B cell (primary cell): ENCODE measurements around the gene RETREG2. TPM values are rescaled to one million over a fixed set of nuclear protein-coding genes. Genes with fewer than 3 reads are reported as not detected.

Experiments used
- ATAC-seq: fragments of 200-7000 bp; cut with Tn5 transposase; one replicate; pipeline ENCODE4 v1.10.0; 2021; ENCODE audit warnings: low read depth, mild to moderate bottlenecking, moderate number of reproducible peaks, moderate library complexity
- CTCF ChIA-PET: fragments of 350-600 bp; sonication (Branson Sonifier 250); formaldehyde crosslinking; loops from one replicate; lab custom pipeline; 2021; ENCODE audit warnings: antibody characterized with exemption, inconsistent platforms; lab: Charles Lee
- POLR2A ChIA-PET: fragments of 350-600 bp; sonication (Branson Sonifier 250); formaldehyde crosslinking; loops from one replicate; lab custom pipeline; 2021; ENCODE audit warnings: antibody characterized with exemption; lab: Charles Lee
- DNase-seq: peaks from one replicate; pipeline ENCODE4 v3.0.0; 2013
- H2AFZ ChIP-seq: 2 replicates; pipeline ENCODE4 v1.6.1; 2012; ENCODE audit warnings: mild to moderate bottlenecking, low read depth, low read length; ENCODE audit not compliant: insufficient read depth, poor library complexity, severe bottlenecking
- H3K27ac ChIP-seq, 2 donors: 1 replicate in 1 of 2; 2 replicates in 1 of 2; pipeline ENCODE4 v1.5.1; 2012 to 2013; ENCODE audit warnings: low read length in 2 of 2, mild to moderate bottlenecking in 2 of 2, moderate library complexity in 1 of 2
- H3K27me3 ChIP-seq, 4 experiments: fragments of 200-600 bp in 1 of 4; sonication (generic) in 1 of 4; replicated peaks in 1 of 4; 1 replicate in 2 of 4; 2 replicates in 2 of 4; pipeline versions ENCODE4 v1.6.1 to v1.7.0; 2013 to 2016; ENCODE audit warnings: low read length in 3 of 4, mild to moderate bottlenecking in 2 of 4, mixed read lengths in 1 of 4, moderate library complexity in 1 of 4; ENCODE audit not compliant: insufficient read depth in 4 of 4, control insufficient read depth in 3 of 4; ENCODE audit errors: control extremely low read depth in 1 of 4
- H3K36me3 ChIP-seq, 2 experiments: replicated peaks in 1 of 2; 1 replicate in 1 of 2; 2 replicates in 1 of 2; pipeline versions ENCODE4 v1.6.1 to v1.7.1; 2013; ENCODE audit warnings: low read length in 1 of 2; ENCODE audit not compliant: insufficient read depth in 2 of 2, control insufficient read depth in 1 of 2; ENCODE audit errors: control extremely low read depth in 1 of 2, extremely low read depth in 1 of 2
- H3K4me1 ChIP-seq, 2 donors: fragments of 200-600 bp in 1 of 2; sonication (generic) in 1 of 2; 1 replicate in 1 of 2; 2 replicates in 1 of 2; pipeline versions ENCODE4 v1.5.1 to v1.6.1; 2013 to 2017; ENCODE audit warnings: low read length in 2 of 2; ENCODE audit not compliant: control insufficient read depth in 2 of 2, insufficient read depth in 2 of 2
- H3K4me2 ChIP-seq: replicated peaks from 2 replicates; pipeline ENCODE3; 2012; ENCODE audit warnings: mild to moderate bottlenecking, low read depth, low read length; ENCODE audit not compliant: poor library complexity, severe bottlenecking
- H3K4me3 ChIP-seq, 5 experiments: fragments of 200-600 bp in 1 of 5; sonication (generic) in 1 of 5; 1 replicate in 3 of 5; 2 replicates in 2 of 5; pipeline versions ENCODE4 v1.5.1 to v1.7.0; 2011 to 2016; ENCODE audit warnings: low read length in 4 of 5, mild to moderate bottlenecking in 4 of 5, low read depth in 2 of 5, control low read depth in 1 of 5, moderate library complexity in 1 of 5; ENCODE audit not compliant: insufficient read depth in 1 of 5; ENCODE audit errors: control extremely low read depth in 1 of 5, extremely low read depth in 1 of 5
- H3K79me2 ChIP-seq: fragments of 200-600 bp; sonication (generic); one replicate; pipeline ENCODE4 v1.6.0; 2016; ENCODE audit warnings: low read length; ENCODE audit not compliant: control insufficient read depth, insufficient read depth
- H3K9ac ChIP-seq: fragments of 200-600 bp; sonication (generic); 2 replicates; pipeline ENCODE4 v1.6.1; 2017; ENCODE audit warnings: mild to moderate bottlenecking, low read length, moderate library complexity
- H3K9me3 ChIP-seq, 3 donors: one replicate each; pipeline versions ENCODE4 v1.6.1 to v1.7.1; 2013; ENCODE audit warnings: low read length in 2 of 3; ENCODE audit not compliant: control insufficient read depth in 2 of 3, insufficient read depth in 1 of 3; ENCODE audit errors: control extremely low read depth in 1 of 3
- H4K20me1 ChIP-seq: 2 replicates; pipeline ENCODE4 v1.6.0; 2012; ENCODE audit warnings: mild to moderate bottlenecking, low read length; ENCODE audit not compliant: insufficient read depth, control insufficient read depth, poor library complexity, severe bottlenecking
- H3K27ac Mint-ChIP-seq: one replicate; pipeline ENCODE4 v1.8.0; 2021; ENCODE audit warnings: mixed read lengths
- H3K27me3 Mint-ChIP-seq: one replicate; pipeline ENCODE4 v1.8.0; 2021; ENCODE audit warnings: mixed read lengths
- H3K4me1 Mint-ChIP-seq: one replicate; pipeline ENCODE4 v1.8.0; 2021; ENCODE audit warnings: mixed read lengths
- H3K4me3 Mint-ChIP-seq: one replicate; pipeline ENCODE4 v1.8.0; 2021; ENCODE audit warnings: mixed read lengths
- H3K9me3 Mint-ChIP-seq: one replicate; pipeline ENCODE4 v1.8.0; 2022; ENCODE audit warnings: mixed read lengths; ENCODE audit not compliant: insufficient read depth
- EZH2 ChIP-seq: IDR thresholded peaks from 2 replicates; pipeline ENCODE4 v1.6.1; 2012; ENCODE audit warnings: borderline replicate concordance, low read depth, mild to moderate bottlenecking, moderate library complexity, low read length; ENCODE audit not compliant: insufficient read depth, poor library complexity, severe bottlenecking
- WGBS: methylation state at CpG from one replicate; pipeline ENCODE4 v1.1.5; 2013; ENCODE audit warnings: missing lambda C conversion rate; ENCODE audit not compliant: insufficient coverage; 5-methylcytosine and 5-hydroxymethylcytosine counted together
- intact Hi-C: fragments of 100-400 bp; cut with micrococcal nuclease; formaldehyde crosslinking; loops from one replicate; pipeline ENCODE4 v1.10.0; 2022
- polyA plus RNA-seq: library from polyadenylated mRNA; depleted of rRNA; stranded (reverse); fragments of >200 nt; gene quantifications from 2 replicates; pipeline ENCODE4 v1.2.3, GENCODE V29; 2012
- total RNA-seq, 2 donors: library from RNA; stranded (reverse); fragments of 120-200 nt in 1 of 2; gene quantifications; 1 replicate in 1 of 2; 2 replicates in 1 of 2; pipeline versions ENCODE4 v1.2.3 to v1.2.4, GENCODE V29; 2013 to 2022
- TF ChIP-seq, protein P1 (sequence below): fragments of 200-600 bp; IDR thresholded peaks from one replicate; pipeline ENCODE4 v1.8.0; 2022; ENCODE audit warnings: antibody characterized with exemption, mild to moderate bottlenecking

RETREG2 gene
- total and polyA plus RNA-seq, 2 donors (not counting 1 experiment from before 2014, with no cell fraction given) = 46.7 to 102 TPM

DNA sequence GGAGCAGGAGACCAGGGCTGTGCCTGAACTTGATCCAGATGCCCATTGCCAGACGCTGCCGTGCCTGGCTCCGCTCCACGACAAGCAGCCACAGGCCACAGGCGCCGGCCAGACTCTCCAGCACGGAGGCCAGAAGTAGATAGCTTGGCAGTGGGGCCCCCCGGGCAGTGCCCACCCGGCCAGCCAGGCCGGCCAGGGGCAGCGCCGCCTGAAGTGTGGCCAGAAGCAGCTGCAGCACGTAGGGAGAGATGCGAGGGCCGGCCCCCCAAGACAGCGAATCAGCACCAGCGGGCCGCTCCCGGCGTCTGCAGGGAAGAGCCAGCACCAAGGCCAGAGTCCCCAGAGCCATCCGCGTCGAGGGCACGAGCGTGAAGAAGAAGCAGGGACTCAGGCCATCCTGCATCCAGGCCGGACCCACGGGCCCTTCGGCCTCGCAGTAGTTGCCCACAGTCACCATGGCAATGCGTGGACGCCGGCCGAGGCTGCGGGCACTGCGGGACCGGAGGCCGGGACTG lies 40.2 kb downstream of the RETREG2 start:
- H3K36me3 ChIP-seq = peaks cover 5 to 32% of the 10 kb centered on the region in 2 experiments
- no peaks in the 10 kb centered on the region for H3K79me2 ChIP-seq
- no peaks in the 10 kb centered on the region for H3K27me3 ChIP-seq
- under 1% methylated on average over 37 of the region's 37 CpGs for WGBS
- H3K4me2 ChIP-seq = peak overlapping the region; percentile 91
- ChIA-PET POLR2A (interaction anchor here (0.6 to 3.0 kb wide), 9 partner anchors 11 to 77 kb away, joined by 4 to 30 read pairs (median 8); partner anchors contain the start of genes ANKZF1, ATG9A, CNPPD1 and DNAJB2), CTCF (interaction anchor here (1.2 to 4.3 kb wide), 6 partner anchors 12 to 77 kb away, joined by 4 to 26 read pairs (median 10); partner anchors contain the start of genes CNPPD1, DNAJB2, SLC23A3 and ZFAND2B)
- peak overlapping the region; percentile 68 for H2AFZ ChIP-seq
- H3K4me3 Mint-ChIP-seq = peak overlapping the region; percentile 87
- peaks cover 20% of the 10 kb centered on the region for H3K4me1 Mint-ChIP-seq
- ATAC-seq (peak; percentile 19), DNase-seq (no peak)
- peaks cover 30% of the 10 kb centered on the region for H4K20me1 ChIP-seq
- intact Hi-C loops = loop anchor here (1.0 to 2.0 kb wide), 4 partner anchors 41 to 77 kb away; partner anchors contain the start of genes DNAJB2 and NHEJ1
- H3K9me3 Mint-ChIP-seq = no peaks in the 10 kb centered on the region
- H3K27ac Mint-ChIP-seq = peak overlapping the region; percentile 86
- peaks cover 17 to 21% of the 10 kb centered on the region in 2 donors for H3K4me1 ChIP-seq
- peak overlapping the region; percentile 51 to 74 (median 66) for H3K4me3 ChIP-seq
- no peaks in the 10 kb centered on the region for H3K9me3 ChIP-seq
- H3K27ac ChIP-seq = peak overlapping the region in 1 of 2 donors; percentile 0
- no peaks in the 10 kb centered on the region for H3K27me3 Mint-ChIP-seq
- TF ChIP-seq, protein P1, sequence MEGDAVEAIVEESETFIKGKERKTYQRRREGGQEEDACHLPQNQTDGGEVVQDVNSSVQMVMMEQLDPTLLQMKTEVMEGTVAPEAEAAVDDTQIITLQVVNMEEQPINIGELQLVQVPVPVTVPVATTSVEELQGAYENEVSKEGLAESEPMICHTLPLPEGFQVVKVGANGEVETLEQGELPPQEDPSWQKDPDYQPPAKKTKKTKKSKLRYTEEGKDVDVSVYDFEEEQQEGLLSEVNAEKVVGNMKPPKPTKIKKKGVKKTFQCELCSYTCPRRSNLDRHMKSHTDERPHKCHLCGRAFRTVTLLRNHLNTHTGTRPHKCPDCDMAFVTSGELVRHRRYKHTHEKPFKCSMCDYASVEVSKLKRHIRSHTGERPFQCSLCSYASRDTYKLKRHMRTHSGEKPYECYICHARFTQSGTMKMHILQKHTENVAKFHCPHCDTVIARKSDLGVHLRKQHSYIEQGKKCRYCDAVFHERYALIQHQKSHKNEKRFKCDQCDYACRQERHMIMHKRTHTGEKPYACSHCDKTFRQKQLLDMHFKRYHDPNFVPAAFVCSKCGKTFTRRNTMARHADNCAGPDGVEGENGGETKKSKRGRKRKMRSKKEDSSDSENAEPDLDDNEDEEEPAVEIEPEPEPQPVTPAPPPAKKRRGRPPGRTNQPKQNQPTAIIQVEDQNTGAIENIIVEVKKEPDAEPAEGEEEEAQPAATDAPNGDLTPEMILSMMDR = no peak
- TF ChIP-seq EZH2 = no peak
- H3K9ac ChIP-seq = peak overlapping the region; percentile 68
